ENCODE results near the gene HSDL1.
A peak's percentile ranks its signal among the peaks of the same experiment; 100 is the strongest.
"Not testable (repeated sequence)": the region's sequence is repeated elsewhere in the genome, so short reads cannot be mapped to it uniquely, and the experiment has no call there.

Gene HSDL1

DNA sequence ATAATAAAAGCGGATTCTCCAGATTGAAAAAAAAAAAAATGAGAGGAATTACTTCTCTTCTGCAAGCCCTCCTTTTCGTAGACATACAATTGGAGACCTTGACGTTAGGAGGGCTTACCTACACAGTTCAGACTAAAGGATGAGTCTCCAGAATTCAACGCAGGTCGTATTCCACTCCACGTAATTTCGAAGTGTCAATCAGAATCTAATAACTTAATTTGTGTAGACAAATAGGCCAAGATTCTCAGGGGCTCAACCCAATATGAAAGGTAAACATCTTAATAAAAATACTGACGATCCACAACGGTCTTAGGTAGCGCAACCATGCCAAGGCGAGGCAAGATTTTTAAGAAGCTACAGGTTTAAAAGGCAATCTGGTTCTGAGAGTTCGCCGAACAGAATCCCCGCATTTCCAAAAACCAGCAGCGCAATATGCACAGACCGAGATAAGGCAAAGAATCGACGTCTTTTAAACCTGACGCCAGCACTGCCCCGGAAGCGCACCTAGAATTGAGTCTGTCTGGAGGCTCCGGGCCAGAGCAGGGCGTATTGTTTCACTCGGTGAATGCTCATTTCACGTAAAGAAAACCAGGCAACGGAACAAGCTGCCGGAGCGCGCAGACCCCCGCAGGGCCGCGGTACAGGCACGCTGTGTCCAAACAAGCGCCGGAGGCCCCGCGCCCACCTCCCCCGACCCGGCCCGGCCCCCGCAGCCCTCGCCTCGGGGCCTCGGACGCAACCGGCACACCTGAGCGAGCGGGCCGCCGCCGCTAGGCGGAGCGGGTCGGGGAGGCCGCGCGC, 28.9 kb downstream of the HSDL1 start:
- TF ChIP-seq, protein P1, sequence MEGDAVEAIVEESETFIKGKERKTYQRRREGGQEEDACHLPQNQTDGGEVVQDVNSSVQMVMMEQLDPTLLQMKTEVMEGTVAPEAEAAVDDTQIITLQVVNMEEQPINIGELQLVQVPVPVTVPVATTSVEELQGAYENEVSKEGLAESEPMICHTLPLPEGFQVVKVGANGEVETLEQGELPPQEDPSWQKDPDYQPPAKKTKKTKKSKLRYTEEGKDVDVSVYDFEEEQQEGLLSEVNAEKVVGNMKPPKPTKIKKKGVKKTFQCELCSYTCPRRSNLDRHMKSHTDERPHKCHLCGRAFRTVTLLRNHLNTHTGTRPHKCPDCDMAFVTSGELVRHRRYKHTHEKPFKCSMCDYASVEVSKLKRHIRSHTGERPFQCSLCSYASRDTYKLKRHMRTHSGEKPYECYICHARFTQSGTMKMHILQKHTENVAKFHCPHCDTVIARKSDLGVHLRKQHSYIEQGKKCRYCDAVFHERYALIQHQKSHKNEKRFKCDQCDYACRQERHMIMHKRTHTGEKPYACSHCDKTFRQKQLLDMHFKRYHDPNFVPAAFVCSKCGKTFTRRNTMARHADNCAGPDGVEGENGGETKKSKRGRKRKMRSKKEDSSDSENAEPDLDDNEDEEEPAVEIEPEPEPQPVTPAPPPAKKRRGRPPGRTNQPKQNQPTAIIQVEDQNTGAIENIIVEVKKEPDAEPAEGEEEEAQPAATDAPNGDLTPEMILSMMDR (IDR thresholded peaks at IDR 0.05): peak in 1 of 2 experiments; percentile 19
- Histone ChIP-seq H3K9me3 (no peaks in the 10 kb centered on the region), H3K27me3 (no peaks in the 10 kb centered on the region), H3K4me3 (peak overlapping the region; percentile 85 to 93), H3K27ac (peak overlapping the region; percentile 88 to 90), H3K36me3 (peaks cover 0 to 2% (median 0%) of the 10 kb centered on the region in 3 donors), H3K4me1 (peaks cover 0 to 28% (median 22%) of the 10 kb centered on the region in 4 donors)
- intact Hi-C loops (cut with DNase I; ENCODE audit: low total_unique reads): no loop called here
- DNase-seq: no peak

DNA sequence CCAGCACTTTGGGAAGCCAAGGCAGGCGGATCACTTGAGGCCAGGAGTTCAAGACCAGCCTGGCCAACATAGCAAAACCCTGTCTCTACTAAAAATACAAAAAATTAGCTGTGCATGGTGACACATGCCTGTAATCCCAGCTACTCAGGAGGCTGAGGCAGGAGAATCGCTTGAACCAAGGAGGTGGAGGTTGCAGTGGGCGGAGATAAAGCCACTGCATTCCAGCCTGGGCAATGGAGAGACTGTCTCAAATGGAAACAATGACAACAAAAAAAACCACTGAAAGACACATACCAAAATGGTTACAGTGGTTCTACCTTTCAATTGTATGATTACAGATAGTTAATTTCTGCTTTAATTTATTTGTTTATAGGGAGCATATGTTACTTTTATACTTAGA, 33.0 kb downstream of the HSDL1 start:
- intact Hi-C loops (cut with DNase I; ENCODE audit: low total_unique reads): not testable (repeated sequence)

DNA sequence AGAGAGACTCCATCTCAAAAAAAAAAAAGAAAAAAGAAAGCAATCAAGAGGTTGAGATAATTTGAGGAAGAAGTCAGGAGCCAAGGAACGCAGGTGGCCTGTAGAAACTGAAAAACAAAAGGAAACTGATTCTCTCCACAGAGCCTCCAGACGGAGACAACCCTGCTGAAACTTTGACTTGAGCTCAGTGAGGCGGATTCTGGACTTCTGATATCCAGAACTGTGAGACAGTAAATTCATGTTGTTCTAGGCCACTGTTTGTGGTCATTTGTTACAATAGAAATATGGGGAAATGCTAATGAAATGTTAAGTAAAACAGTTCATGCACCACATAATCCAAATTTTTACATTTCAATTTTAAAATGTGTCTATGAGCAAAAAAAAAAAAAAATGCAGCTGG, 33.5 kb downstream of the HSDL1 start:
- intact Hi-C loops (cut with DNase I; ENCODE audit: low total_unique reads): no loop called here
- peaks cover 0 to 37% (median 24%) of the 10 kb centered on the region in 4 donors for H3K4me1 ChIP-seq

More for the DNA sequence above, 33.0 kb downstream of the HSDL1 start:
- H3K27ac ChIP-seq, H3K4me3 ChIP-seq, H3K27me3 ChIP-seq, DNase-seq, H3K9me3 ChIP-seq: not testable (repeated sequence)
- peaks cover 0 to 18% (median 4%) of the 10 kb centered on the region in 3 donors for H3K36me3 ChIP-seq
- peaks cover 0 to 37% (median 24%) of the 10 kb centered on the region in 4 donors for H3K4me1 ChIP-seq

DNA sequence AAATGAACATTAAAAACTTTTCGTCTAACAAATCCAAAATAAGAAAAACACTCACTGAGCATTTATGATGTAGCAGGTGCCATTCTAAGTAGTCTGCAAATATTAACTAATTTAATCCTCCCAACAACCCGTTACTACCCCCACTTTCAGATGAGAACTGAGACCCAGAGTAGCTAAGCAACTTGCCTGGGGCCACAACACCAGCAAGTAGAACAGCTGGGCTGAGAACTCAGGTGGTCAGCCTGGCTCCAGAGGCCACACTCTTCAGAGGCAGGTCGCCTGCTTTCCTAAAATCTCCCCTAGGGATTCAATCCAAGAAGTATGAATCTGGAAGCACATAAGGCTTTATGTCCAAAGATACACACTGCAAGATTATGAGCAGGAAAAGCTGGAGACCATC, 34.5 kb downstream of the HSDL1 start:
- TF ChIP-seq, protein P1 (IDR thresholded peaks at IDR 0.05): no peak
- Histone ChIP-seq H3K27me3 (no peaks in the 10 kb centered on the region), H3K36me3 (peaks cover 0 to 21% (median 4%) of the 10 kb centered on the region in 3 donors), H3K9me3 (no peaks in the 10 kb centered on the region), H3K27ac (no peak overlapping the region), H3K4me3 (no peak overlapping the region), H3K4me1 (peaks cover 0 to 31% (median 21%) of the 10 kb centered on the region in 4 donors)
- intact Hi-C loops (cut with DNase I; ENCODE audit: low total_unique reads): no loop called here
- no peak for DNase-seq

More for the DNA sequence above, 33.5 kb downstream of the HSDL1 start:
- H3K4me3 ChIP-seq: no peak overlapping the region
- H3K36me3 ChIP-seq: peaks cover 0 to 18% (median 4%) of the 10 kb centered on the region in 3 donors
- no peak overlapping the region for H3K27ac ChIP-seq
- no peaks in the 10 kb centered on the region for H3K9me3 ChIP-seq
- DNase-seq: no peak
- TF ChIP-seq, protein P1 (IDR thresholded peaks at IDR 0.05): no peak
- H3K27me3 ChIP-seq: no peaks in the 10 kb centered on the region

DNA sequence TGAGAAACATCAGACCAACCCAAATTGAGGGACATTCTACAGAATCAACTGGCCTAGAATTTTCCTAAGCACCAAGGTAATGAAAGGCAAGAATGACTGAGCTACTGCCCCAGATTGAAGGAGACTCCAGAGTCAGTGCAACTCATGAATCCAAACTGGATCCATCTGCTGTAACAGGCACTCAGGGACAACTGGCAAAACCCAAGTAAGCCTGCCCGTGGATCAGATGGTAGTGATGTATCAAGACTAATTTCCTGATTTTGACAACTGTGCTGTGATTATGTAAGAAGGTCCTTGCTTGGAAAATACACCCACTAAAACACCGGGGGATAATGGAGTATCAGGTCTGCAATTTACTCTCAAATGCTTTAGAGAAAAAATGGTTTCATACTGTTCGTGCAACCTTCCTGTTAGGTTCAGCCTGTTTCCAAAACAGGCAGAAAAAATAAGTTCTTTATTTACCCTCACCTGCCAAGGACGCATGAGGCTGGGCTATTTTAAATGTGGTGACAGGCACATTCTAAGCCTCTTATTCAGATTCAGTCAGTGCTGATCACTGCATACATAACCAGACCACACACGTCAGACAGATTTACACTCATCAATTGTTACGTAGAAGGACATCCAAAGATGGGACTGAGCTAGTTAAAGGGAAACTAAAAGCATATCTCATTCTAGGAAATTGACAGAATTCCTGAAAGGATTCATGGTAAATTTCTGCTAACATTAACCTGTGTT, 35.2 kb downstream of the HSDL1 start:
- H3K9me3 ChIP-seq: no peaks in the 10 kb centered on the region
- H3K4me3 ChIP-seq: no peak overlapping the region
- peaks cover 0 to 23% (median 14%) of the 10 kb centered on the region in 4 donors for H3K4me1 ChIP-seq
- H3K27ac ChIP-seq: no peak overlapping the region
- intact Hi-C loops (cut with DNase I; ENCODE audit: low total_unique reads): no loop called here
- H3K27me3 ChIP-seq: no peaks in the 10 kb centered on the region
- H3K36me3 ChIP-seq: peaks cover 0 to 25% (median 4%) of the 10 kb centered on the region in 3 donors
- TF ChIP-seq, protein P1 (IDR thresholded peaks at IDR 0.05): no peak
- DNase-seq: no peak

DNA sequence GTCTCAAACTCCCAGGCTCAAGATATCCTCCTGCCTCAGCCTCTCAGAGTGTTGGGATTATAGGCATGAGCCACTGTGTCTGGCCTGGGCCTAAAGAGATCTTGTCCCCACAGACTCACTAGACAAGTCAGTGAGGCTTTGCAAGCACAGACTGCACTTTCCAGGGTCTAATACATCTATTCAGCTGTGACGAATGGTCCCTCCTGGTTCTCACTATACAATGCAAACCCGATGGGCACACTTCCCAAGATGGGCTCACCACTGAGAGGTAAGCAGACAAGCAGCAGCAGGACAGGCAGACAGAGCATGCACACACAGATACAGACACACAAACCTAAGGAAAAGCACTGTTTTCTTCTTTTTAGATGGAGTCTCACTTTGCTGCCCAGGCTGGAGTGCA, 37.1 kb downstream of the HSDL1 start:
- TF ChIP-seq, protein P1 (IDR thresholded peaks at IDR 0.05): no peak
- no peaks in the 10 kb centered on the region for H3K9me3 ChIP-seq
- H3K27ac ChIP-seq: no peak overlapping the region
- H3K4me3 ChIP-seq: no peak overlapping the region
- intact Hi-C loops (cut with DNase I; ENCODE audit: low total_unique reads): no loop called here
- peaks cover 0 to 25% (median 4%) of the 10 kb centered on the region in 3 donors for H3K36me3 ChIP-seq
- H3K27me3 ChIP-seq: no peaks in the 10 kb centered on the region
- H3K4me1 ChIP-seq: peaks cover 0 to 33% (median 16%) of the 10 kb centered on the region in 4 donors
- DNase-seq: no peak

All from tibial artery (tissue), 4 donors.